GM18951 (cell line): ENCODE measurements around the gene CPSF4L.

Source experiments
- POLR2A ChIP-seq: IDR thresholded peaks from 4 replicates; pipeline ENCODE4 v1.6.1; 2011; ENCODE audit warnings: mild to moderate bottlenecking; ENCODE audit not compliant: insufficient read length, insufficient read depth; ENCODE audit errors: extremely low read depth
- in situ Hi-C: fragments of 300-500 bp; cut with MboI; formaldehyde crosslinking; loops from one replicate; pipeline ENCODE4 v1.12.0; 2022; ENCODE audit warnings: low sequenced_read_pairs, mixed read lengths, inconsistent platforms; ENCODE audit not compliant: unreplicated experiment

The CPSF4L gene

DNA sequence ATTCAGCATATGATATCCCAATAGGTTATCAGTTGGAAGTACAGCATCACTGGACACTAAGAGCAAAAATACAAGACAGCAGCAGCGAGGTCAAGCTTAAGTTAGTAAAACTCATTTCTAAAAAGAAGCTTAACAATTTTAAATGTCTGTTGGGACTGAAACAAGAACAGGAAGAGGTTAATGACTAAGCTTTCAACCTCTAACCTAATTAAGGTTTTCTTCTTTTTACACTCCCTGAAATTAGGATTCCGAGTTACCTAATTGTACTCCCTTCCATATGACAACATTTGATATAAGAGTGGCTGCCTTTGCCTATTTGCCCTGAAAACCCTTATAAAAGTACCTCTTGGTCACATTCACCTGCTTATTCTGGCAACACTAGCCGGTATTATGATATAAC is 34.3 kb downstream of the CPSF4L start:
- TF ChIP-seq POLR2A = no peak

DNA sequence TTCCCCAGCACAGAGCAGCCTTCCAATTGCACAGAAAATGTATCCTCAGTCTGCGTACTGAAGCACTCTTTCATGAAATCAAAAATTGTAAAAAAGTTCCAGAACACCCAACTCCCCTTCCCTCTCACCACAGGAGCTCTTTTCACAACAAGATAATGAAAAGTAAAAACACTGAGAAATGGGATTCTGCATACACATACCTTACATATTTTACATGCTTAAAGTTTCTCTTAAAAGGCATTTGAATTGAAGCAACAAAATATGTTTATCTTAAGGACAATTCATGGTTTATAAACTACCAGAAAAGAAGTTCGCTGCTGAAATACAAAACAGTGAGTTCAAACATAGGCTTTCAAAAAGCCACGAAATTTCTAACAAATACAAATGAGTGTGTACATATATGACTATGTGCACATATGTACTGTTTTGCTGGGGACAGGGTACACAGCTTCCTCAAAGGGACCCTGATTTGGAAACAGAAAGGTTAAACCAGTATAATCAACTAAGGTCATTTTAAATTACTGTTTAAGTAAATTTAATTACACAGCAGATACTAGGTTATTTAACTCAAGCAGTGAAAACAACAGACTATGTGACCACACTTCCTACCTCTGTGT is 35.0 kb downstream of the CPSF4L start:
- TF ChIP-seq POLR2A = no peak
- in situ Hi-C loops = no loop called here

More for the DNA sequence above, 34.3 kb downstream of the CPSF4L start:
- in situ Hi-C loops = no loop called here

DNA sequence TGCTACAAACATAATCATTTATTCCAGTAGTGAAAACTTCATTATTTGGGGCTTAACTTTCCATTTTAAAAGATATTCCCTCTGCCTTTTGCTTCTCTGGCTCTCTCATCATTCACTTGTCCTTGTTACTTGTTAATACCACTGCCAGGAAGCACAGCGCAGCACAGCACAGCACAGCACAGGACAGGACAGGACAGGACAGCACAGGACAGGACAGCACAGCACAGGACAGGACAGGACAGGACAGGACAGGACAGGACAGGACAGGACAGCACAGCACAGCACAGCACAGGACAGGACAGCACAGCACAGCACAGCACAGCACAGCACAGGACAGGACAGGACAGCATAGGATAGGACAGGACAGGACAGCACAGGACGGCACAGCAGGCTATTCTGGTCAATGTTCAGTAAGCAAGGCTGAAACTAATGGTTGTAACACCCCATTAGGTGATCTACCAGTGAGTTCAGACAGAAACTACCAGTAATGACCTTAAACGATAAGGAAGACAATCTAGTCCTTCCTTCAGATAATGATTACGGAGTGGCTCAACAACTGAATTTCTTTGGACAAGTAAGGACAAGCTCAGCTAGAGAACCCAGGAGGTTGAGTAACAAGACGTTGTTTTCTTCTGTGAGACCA is 36.9 kb downstream of the CPSF4L start:
- no peak for TF ChIP-seq POLR2A
- in situ Hi-C loops = no loop called here

DNA sequence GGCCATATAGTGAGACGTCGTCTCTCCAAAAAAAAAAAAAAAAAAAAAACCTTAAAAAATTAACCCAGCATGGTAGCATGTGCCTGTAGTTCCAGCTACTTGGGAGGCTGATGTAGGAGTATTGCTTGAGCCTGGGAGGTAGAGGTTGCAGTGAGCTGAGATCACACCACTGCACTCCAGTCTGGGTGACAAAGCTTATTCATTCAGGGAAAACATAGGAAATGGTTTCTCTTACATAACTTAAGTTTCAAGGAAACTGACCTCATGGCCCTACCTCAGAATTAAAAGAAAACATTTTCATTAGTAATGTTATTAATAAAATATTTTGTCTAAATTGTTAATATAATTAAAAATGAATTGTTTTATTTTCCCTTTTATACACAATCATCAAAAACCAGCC is 37.4 kb downstream of the CPSF4L start:
- in situ Hi-C loops = no loop called here
- no peak for TF ChIP-seq POLR2A

DNA sequence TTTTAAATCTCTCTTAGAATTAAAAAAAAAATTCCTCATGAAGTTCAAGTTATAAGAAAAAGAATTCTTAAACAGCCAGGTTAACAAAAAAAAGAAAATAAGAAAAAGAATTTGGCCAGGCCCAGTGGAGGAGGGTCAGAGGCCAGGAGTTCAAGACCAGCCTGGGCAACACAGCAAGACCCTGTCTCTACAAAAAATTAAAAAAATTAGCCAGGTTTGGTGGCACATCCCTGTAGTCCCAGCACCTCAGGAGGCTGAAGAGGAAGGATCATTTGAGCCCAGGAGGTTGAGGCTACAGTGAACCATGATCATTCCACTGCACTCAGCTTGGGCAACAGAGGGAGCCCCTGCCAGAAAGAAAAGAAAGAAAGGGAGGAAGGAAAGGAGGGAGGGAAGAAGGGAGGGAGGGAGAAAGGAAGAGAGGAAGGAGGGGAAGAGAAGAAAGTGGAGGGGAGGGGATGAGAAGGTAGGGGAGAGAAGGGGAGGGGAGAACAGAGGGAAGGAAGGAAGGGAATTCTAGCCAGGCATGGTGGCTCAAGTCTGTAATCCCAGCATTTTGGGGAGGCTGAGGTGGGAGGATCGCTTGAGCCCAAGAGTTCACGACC is 38.0 kb downstream of the CPSF4L start:
- in situ Hi-C loops = no loop called here
- no peak for TF ChIP-seq POLR2A

DNA sequence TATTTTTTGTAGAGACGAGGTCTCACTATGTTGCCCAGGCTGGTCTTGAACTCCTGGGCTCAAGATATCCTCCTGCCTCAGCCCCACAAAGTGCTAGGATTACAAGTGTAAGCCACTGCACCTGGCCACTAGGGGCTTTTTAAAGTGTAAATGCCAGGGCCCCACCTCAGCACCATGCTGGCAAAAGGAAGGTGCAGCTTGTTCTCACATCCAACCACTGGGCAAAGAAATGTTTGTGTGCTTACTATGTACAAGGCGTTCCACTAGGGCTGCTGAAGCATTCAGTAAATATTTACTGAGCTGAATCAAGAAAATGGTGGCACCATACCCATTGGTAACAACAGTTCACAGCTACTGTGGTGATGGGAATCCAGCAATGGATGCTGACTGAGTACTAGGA is 46.2 kb downstream of the CPSF4L start:
- in situ Hi-C loops = no loop called here
- TF ChIP-seq POLR2A = no peak

DNA sequence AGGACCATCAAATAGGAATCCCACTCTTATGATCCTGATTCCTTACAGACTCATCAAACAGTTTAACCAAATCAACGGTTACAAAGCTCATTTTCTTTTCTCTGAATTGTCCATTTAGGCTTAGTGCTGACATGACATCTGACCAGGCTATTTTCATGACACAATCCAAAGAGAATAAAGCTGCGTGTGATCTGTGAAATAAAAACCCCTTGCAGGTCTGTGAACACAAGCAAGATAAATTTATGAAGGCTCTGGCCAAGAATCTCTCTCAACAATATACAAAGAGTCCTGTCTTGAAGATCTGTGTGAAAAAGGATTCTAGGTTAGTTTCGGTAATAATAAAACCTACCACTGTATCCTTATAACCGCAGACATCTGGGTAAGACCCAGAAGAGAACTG is 46.8 kb downstream of the CPSF4L start:
- TF ChIP-seq POLR2A = no peak
- in situ Hi-C loops = no loop called here

DNA sequence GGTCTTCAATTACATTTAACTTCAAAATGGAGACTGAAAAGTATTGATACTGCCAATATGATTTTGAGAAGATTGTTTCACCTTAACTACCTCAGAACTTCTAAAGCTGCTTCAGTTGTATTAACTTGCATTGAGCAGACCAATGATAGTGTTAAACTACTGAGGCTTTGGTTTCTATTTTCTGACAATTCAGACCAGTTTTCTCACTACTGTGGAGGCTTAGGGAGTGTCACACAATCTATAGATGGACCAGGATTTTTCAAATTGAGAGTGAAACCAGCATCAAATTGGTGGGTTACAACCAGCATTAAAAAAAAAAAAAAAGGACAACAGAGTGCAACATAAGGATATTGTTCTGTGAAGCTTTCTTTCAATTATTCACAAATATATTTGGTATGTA is 47.7 kb downstream of the CPSF4L start:
- no peak for TF ChIP-seq POLR2A
- in situ Hi-C loops = no loop called here

DNA sequence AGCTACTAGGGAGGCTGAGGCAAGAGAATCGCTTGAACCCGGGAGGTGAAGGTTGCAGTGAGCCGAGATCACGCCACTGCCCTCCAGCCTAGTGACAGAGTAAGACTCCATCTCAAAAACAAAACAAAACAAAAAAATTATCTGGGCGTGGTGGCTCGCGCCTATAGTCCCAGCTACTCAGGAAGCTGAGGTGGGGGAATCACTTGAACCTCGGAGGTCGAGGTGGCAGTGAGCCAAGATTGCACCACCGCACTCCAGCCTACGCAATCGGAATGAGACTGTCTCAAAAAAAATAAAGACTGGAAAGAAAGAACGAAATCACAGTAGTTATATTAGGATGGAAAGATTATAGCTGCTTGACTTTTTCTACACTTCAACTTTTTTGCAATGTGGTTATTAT is 49.9 kb downstream of the CPSF4L start:
- TF ChIP-seq POLR2A = no peak
- in situ Hi-C loops = no loop called here

DNA sequence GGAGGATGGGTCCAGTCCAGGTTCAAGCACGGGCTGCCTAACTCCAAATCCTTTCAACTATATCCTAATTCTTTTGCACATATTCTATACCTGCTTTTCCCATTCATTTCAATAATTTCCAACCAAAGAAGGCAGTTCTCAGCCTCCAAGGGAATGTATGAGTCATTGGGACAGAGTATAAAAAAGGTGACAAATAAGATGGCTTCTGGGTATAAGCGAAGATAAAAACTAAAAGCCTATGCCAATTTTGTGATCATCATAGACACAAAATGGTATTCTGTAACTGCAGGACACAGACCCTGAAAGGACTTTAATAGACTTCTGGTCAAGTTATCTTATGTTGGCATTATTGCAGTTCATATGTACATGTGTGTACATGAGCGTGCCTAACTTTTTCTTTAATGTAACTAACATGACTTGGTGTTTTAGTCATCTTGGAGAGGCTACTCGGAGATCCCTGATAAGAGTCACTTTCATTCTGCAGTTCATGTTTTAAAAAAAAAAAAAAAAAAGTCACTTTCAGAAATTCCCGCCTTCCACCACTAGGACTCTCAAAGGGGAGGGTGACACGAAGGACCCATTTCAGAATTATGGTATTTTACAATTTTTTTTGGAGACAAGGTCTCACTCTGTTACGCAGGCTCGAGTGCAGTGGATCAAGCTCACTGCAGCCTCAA is 51.5 kb downstream of the CPSF4L start:
- in situ Hi-C loops = no loop called here
- TF ChIP-seq POLR2A = no peak

DNA sequence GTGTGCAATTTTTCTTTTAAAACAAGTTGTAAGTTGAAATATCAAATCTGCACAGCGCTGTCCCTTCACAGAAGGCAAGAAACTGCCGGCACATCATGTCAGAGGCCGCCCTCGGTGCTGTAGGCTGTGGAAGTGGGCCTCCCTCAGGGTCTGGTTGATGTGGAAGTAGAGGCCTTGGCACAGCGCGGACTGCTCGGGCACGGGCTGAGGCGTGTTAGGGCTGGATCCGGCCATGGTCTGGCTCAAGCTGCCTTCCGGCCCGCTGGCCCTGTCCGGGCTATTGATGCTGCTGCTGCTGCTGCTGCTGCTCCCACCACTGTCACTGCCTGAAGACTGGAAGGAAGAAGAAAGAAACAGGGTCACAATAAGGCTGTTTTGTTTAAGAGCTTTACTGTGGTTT is 52.2 kb downstream of the CPSF4L start:
- TF ChIP-seq POLR2A = no peak
- in situ Hi-C loops = no loop called here

DNA sequence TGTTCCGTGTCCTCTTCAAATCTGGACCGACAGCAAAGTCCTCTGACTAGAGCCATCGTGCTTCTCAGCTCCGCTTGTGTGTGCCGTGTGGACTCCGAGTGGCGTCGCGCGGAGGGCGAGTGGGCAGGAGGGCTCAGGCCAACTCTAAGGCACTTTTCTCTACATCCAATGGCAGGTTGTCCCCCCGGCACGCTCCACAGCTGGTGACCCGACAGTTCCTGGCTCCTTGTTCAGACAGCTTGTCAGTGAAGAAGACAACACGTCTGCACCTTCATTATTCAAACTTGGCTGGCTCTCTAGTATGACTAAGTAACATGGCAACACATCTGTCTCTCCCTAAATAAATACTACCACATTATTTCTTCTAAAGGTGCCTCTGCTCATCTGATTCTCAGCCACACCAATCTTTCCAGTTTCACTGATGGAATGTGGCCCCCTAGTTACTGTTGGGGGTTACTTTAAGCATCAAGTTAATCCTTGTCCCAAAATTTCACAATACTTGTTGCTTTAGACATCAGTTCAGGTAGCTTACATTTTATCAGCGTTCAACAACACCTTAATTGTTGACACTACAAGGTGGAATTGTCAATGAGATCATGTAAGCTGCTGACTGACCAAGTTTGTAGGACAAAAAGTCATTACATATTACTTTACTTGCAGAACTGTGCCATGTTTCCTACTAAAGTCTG is 53.4 kb downstream of the CPSF4L start:
- no peak for TF ChIP-seq POLR2A
- in situ Hi-C loops = no loop called here

DNA sequence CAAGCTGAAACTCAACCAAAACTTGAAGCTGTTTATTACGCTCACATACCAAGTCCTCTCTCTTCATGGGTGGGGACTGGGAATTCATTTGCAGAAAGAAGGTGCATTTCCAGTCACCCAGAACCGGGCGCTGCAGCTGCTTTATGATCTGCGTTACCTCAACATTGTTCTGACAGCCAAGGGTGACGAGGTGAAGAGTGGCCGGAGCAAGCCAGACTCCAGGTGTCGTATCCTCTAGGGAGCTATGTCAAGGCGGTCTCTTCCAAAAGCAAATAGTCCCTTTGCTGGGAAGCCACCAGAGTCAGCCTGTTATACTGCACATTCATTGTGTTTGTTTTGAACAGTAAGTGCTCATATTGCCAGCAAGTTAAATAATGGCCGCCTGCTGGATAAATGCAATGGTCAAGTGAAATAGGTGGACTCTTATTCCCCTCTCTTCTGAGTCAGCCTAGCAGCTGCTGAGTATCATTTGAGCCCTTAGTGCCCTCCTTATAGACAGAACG is 56.2 kb downstream of the CPSF4L start:
- TF ChIP-seq POLR2A = no peak
- in situ Hi-C loops = no loop called here
